B cell (primary cell): ENCODE results near the gene FOXL1. TPM values are rescaled to one million over a fixed set of nuclear protein-coding genes. Genes with fewer than 3 reads are reported as not detected.

Experiments
- ATAC-seq: fragments of 200-7000 bp; cut with Tn5 transposase; one replicate; pipeline ENCODE4 v1.10.0; 2021; ENCODE audit warnings: low read depth, mild to moderate bottlenecking, moderate number of reproducible peaks, moderate library complexity
- CTCF ChIA-PET: fragments of 350-600 bp; sonication (Branson Sonifier 250); formaldehyde crosslinking; loops from one replicate; lab custom pipeline; 2021; ENCODE audit warnings: antibody characterized with exemption, inconsistent platforms; lab: Charles Lee
- POLR2A ChIA-PET: fragments of 350-600 bp; sonication (Branson Sonifier 250); formaldehyde crosslinking; loops from one replicate; lab custom pipeline; 2021; ENCODE audit warnings: antibody characterized with exemption; lab: Charles Lee
- DNase-seq: peaks from one replicate; pipeline ENCODE4 v3.0.0; 2013
- H2AFZ ChIP-seq: 2 replicates; pipeline ENCODE4 v1.6.1; 2012; ENCODE audit warnings: mild to moderate bottlenecking, low read depth, low read length; ENCODE audit not compliant: insufficient read depth, poor library complexity, severe bottlenecking
- H3K27ac ChIP-seq, 2 donors: 1 replicate in 1 of 2; 2 replicates in 1 of 2; pipeline ENCODE4 v1.5.1; 2012 to 2013; ENCODE audit warnings: low read length in 2 of 2, mild to moderate bottlenecking in 2 of 2, moderate library complexity in 1 of 2
- H3K27me3 ChIP-seq, 4 experiments: fragments of 200-600 bp in 1 of 4; sonication (generic) in 1 of 4; replicated peaks in 1 of 4; 1 replicate in 2 of 4; 2 replicates in 2 of 4; pipeline versions ENCODE4 v1.6.1 to v1.7.0; 2013 to 2016; ENCODE audit warnings: low read length in 3 of 4, mild to moderate bottlenecking in 2 of 4, mixed read lengths in 1 of 4, moderate library complexity in 1 of 4; ENCODE audit not compliant: insufficient read depth in 4 of 4, control insufficient read depth in 3 of 4; ENCODE audit errors: control extremely low read depth in 1 of 4
- H3K36me3 ChIP-seq, 2 experiments: replicated peaks in 1 of 2; 1 replicate in 1 of 2; 2 replicates in 1 of 2; pipeline versions ENCODE4 v1.6.1 to v1.7.1; 2013; ENCODE audit warnings: low read length in 1 of 2; ENCODE audit not compliant: insufficient read depth in 2 of 2, control insufficient read depth in 1 of 2; ENCODE audit errors: control extremely low read depth in 1 of 2, extremely low read depth in 1 of 2
- H3K4me1 ChIP-seq, 2 donors: fragments of 200-600 bp in 1 of 2; sonication (generic) in 1 of 2; 1 replicate in 1 of 2; 2 replicates in 1 of 2; pipeline versions ENCODE4 v1.5.1 to v1.6.1; 2013 to 2017; ENCODE audit warnings: low read length in 2 of 2; ENCODE audit not compliant: control insufficient read depth in 2 of 2, insufficient read depth in 2 of 2
- H3K4me2 ChIP-seq: replicated peaks from 2 replicates; pipeline ENCODE3; 2012; ENCODE audit warnings: mild to moderate bottlenecking, low read depth, low read length; ENCODE audit not compliant: poor library complexity, severe bottlenecking
- H3K4me3 ChIP-seq, 5 experiments: fragments of 200-600 bp in 1 of 5; sonication (generic) in 1 of 5; 1 replicate in 3 of 5; 2 replicates in 2 of 5; pipeline versions ENCODE4 v1.5.1 to v1.7.0; 2011 to 2016; ENCODE audit warnings: low read length in 4 of 5, mild to moderate bottlenecking in 4 of 5, low read depth in 2 of 5, control low read depth in 1 of 5, moderate library complexity in 1 of 5; ENCODE audit not compliant: insufficient read depth in 1 of 5; ENCODE audit errors: control extremely low read depth in 1 of 5, extremely low read depth in 1 of 5
- H3K79me2 ChIP-seq: fragments of 200-600 bp; sonication (generic); one replicate; pipeline ENCODE4 v1.6.0; 2016; ENCODE audit warnings: low read length; ENCODE audit not compliant: control insufficient read depth, insufficient read depth
- H3K9ac ChIP-seq: fragments of 200-600 bp; sonication (generic); 2 replicates; pipeline ENCODE4 v1.6.1; 2017; ENCODE audit warnings: mild to moderate bottlenecking, low read length, moderate library complexity
- H3K9me3 ChIP-seq, 3 donors: one replicate each; pipeline versions ENCODE4 v1.6.1 to v1.7.1; 2013; ENCODE audit warnings: low read length in 2 of 3; ENCODE audit not compliant: control insufficient read depth in 2 of 3, insufficient read depth in 1 of 3; ENCODE audit errors: control extremely low read depth in 1 of 3
- H4K20me1 ChIP-seq: 2 replicates; pipeline ENCODE4 v1.6.0; 2012; ENCODE audit warnings: mild to moderate bottlenecking, low read length; ENCODE audit not compliant: insufficient read depth, control insufficient read depth, poor library complexity, severe bottlenecking
- H3K27ac Mint-ChIP-seq: one replicate; pipeline ENCODE4 v1.8.0; 2021; ENCODE audit warnings: mixed read lengths
- H3K27me3 Mint-ChIP-seq: one replicate; pipeline ENCODE4 v1.8.0; 2021; ENCODE audit warnings: mixed read lengths
- H3K4me1 Mint-ChIP-seq: one replicate; pipeline ENCODE4 v1.8.0; 2021; ENCODE audit warnings: mixed read lengths
- H3K4me3 Mint-ChIP-seq: one replicate; pipeline ENCODE4 v1.8.0; 2021; ENCODE audit warnings: mixed read lengths
- H3K9me3 Mint-ChIP-seq: one replicate; pipeline ENCODE4 v1.8.0; 2022; ENCODE audit warnings: mixed read lengths; ENCODE audit not compliant: insufficient read depth
- EZH2 ChIP-seq: IDR thresholded peaks from 2 replicates; pipeline ENCODE4 v1.6.1; 2012; ENCODE audit warnings: borderline replicate concordance, low read depth, mild to moderate bottlenecking, moderate library complexity, low read length; ENCODE audit not compliant: insufficient read depth, poor library complexity, severe bottlenecking
- WGBS: methylation state at CpG from one replicate; pipeline ENCODE4 v1.1.5; 2013; ENCODE audit warnings: missing lambda C conversion rate; ENCODE audit not compliant: insufficient coverage; 5-methylcytosine and 5-hydroxymethylcytosine counted together
- intact Hi-C: fragments of 100-400 bp; cut with micrococcal nuclease; formaldehyde crosslinking; loops from one replicate; pipeline ENCODE4 v1.10.0; 2022
- polyA plus RNA-seq: library from polyadenylated mRNA; depleted of rRNA; stranded (reverse); fragments of >200 nt; gene quantifications from 2 replicates; pipeline ENCODE4 v1.2.3, GENCODE V29; 2012
- total RNA-seq, 2 donors: library from RNA; stranded (reverse); fragments of 120-200 nt in 1 of 2; gene quantifications; 1 replicate in 1 of 2; 2 replicates in 1 of 2; pipeline versions ENCODE4 v1.2.3 to v1.2.4, GENCODE V29; 2013 to 2022
- TF ChIP-seq, protein P1 (sequence below): fragments of 200-600 bp; IDR thresholded peaks from one replicate; pipeline ENCODE4 v1.8.0; 2022; ENCODE audit warnings: antibody characterized with exemption, mild to moderate bottlenecking

FOXL1 gene
- total and polyA plus RNA-seq, 2 donors (not counting 1 experiment from before 2014, with no cell fraction given) = not detected

DNA sequence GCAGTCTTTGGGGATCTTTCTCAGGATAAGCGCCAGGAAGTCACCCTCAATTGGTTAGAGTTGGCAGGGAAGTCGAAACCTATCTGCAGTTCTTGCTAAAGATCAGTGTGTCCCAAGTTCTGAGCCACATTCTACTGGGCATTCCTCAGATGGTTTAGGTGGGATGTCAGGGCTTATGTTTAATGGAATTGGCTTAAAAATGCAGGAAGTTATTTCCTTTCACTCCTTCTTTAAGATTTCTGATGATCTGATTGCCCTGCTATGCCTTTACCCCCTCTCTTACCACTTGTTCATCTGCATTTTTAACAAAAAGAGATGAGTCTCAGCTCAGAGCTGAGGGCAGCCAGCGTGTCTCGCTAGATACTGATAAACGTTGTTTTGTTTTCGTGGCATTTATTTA, 30.8 kb downstream of the FOXL1 start:
- H3K36me3 ChIP-seq = no peaks in the 10 kb centered on the region
- H3K27me3 Mint-ChIP-seq = peaks cover 12% of the 10 kb centered on the region
- CTCF ChIA-PET = interaction anchor here (1.0 kb wide), 1 partner anchor 11 kb away, joined by 3 read pairs; no protein-coding TSS in a partner anchor
- H3K27ac Mint-ChIP-seq = no peak overlapping the region
- no peak overlapping the region for H2AFZ ChIP-seq
- TF ChIP-seq, protein P1, sequence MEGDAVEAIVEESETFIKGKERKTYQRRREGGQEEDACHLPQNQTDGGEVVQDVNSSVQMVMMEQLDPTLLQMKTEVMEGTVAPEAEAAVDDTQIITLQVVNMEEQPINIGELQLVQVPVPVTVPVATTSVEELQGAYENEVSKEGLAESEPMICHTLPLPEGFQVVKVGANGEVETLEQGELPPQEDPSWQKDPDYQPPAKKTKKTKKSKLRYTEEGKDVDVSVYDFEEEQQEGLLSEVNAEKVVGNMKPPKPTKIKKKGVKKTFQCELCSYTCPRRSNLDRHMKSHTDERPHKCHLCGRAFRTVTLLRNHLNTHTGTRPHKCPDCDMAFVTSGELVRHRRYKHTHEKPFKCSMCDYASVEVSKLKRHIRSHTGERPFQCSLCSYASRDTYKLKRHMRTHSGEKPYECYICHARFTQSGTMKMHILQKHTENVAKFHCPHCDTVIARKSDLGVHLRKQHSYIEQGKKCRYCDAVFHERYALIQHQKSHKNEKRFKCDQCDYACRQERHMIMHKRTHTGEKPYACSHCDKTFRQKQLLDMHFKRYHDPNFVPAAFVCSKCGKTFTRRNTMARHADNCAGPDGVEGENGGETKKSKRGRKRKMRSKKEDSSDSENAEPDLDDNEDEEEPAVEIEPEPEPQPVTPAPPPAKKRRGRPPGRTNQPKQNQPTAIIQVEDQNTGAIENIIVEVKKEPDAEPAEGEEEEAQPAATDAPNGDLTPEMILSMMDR = no peak
- TF ChIP-seq EZH2 = no peak
- H3K4me2 ChIP-seq = no peak overlapping the region
- H3K4me3 ChIP-seq = no peak overlapping the region
- no peaks in the 10 kb centered on the region for H3K9me3 Mint-ChIP-seq
- intact Hi-C loops = no loop called here
- DNase-seq (no peak), ATAC-seq (no peak)
- H3K79me2 ChIP-seq = no peaks in the 10 kb centered on the region
- peaks cover 0 to 5% (median 0%) of the 10 kb centered on the region in 4 experiments for H3K27me3 ChIP-seq
- 81% methylated on average over 2 of the region's 6 CpGs for WGBS
- H3K4me3 Mint-ChIP-seq = no peak overlapping the region
- no peaks in the 10 kb centered on the region for H4K20me1 ChIP-seq
- no peak overlapping the region for H3K27ac ChIP-seq
- H3K9me3 ChIP-seq = peaks cover 0 to 5% (median 0%) of the 10 kb centered on the region in 3 donors
- peaks cover 6% of the 10 kb centered on the region for H3K4me1 Mint-ChIP-seq
- POLR2A ChIA-PET = no interaction called here
- peaks cover 2 to 10% of the 10 kb centered on the region in 2 donors for H3K4me1 ChIP-seq
- H3K9ac ChIP-seq = no peak overlapping the region

DNA sequence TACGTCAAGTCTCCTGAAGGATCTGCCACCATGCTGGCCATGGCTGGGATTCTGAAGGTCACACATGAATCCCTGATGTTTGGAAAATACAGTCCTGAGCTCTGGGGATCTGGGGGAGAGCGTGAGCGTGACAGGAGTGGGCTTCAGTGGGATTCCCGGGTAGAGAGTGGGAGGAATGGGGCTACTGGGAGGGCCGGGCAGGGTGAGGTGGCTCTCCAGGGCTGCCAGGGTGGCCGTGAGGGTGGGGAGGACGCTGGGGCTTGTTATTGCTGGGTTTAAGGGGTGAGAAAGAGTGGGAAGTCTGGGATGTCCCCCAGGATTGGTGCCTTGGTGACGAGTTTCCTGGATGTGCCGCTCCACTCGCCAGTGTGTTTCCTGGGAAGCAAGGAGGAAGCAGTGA, 31.3 kb downstream of the FOXL1 start:
- ATAC-seq (no peak), DNase-seq (no peak)
- Histone ChIP-seq H3K9ac (no peak overlapping the region), H3K9me3 (peaks cover 0 to 5% (median 0%) of the 10 kb centered on the region in 3 donors), H2AFZ (no peak overlapping the region), H3K4me3 (no peak overlapping the region), H3K4me1 (peaks cover 0 to 6% of the 10 kb centered on the region in 2 donors), H3K79me2 (no peaks in the 10 kb centered on the region), H3K27ac (no peak overlapping the region), H3K4me2 (no peak overlapping the region), H4K20me1 (no peaks in the 10 kb centered on the region), H3K36me3 (no peaks in the 10 kb centered on the region), H3K27me3 (peaks cover 0 to 7% (median 0%) of the 10 kb centered on the region in 4 experiments)
- CTCF ChIA-PET = no interaction called here
- Mint-ChIP-seq H3K4me1 (peaks cover 4% of the 10 kb centered on the region), H3K4me3 (no peak overlapping the region), H3K27ac (no peak overlapping the region), H3K9me3 (no peaks in the 10 kb centered on the region), H3K27me3 (peaks cover 12% of the 10 kb centered on the region)
- no peak for TF ChIP-seq EZH2
- TF ChIP-seq, protein P1 = no peak
- POLR2A ChIA-PET = no interaction called here
- WGBS = 79% methylated on average over 10 of the region's 10 CpGs
- intact Hi-C loops = no loop called here
